ENCODE results near the gene ANKHD1. TPM values are rescaled to one million over a fixed set of nuclear protein-coding genes. Genes with fewer than 3 reads are reported as not detected.

The ANKHD1 gene
- total and polyA plus RNA-seq, 4 donors = 33.2 to 116 (median 60.1) TPM

GRCh38 chr5:140391732-140392131 is 9.9 kb upstream of the ANKHD1 start (continued):
- no peak for TF ChIP-seq TAF1 (conservative IDR thresholded peaks at IDR 0.05)
- TF ChIP-seq GABPA (IDR thresholded peaks at IDR 0.05 in 1 of 2, conservative IDR thresholded peaks at IDR 0.05 in 1 of 2) = no peak
- TF ChIP-seq RAD21 (IDR thresholded peaks at IDR 0.05) = no peak
- TF ChIP-seq SP1 (IDR thresholded peaks at IDR 0.05) = no peak
- TF ChIP-seq RXRA (IDR thresholded peaks at IDR 0.05) = no peak

- no peaks in the 10 kb centered on the region for H3K27me3 ChIP-seq (ENCODE audit: control insufficient read depth in 4 of 4, insufficient read depth in 4 of 4, low read length in 3 of 4)
- no peak overlapping the region for H3K9ac ChIP-seq (ENCODE audit: low read depth in 1 of 2, low read length in 2 of 2)
- TF ChIP-seq REST (IDR thresholded peaks at IDR 0.05) = no peak
- no peak for TF ChIP-seq FOXA2 (IDR thresholded peaks at IDR 0.05)
- TF ChIP-seq RXRA (IDR thresholded peaks at IDR 0.05) = no peak
- no peak for TF ChIP-seq YY1 (IDR thresholded peaks at IDR 0.05)
- no peak for TF ChIP-seq RAD21 (IDR thresholded peaks at IDR 0.05)
- no peak for TF ChIP-seq JUND (IDR thresholded peaks at IDR 0.05)
- no peak for TF ChIP-seq MAX (IDR thresholded peaks at IDR 0.05)
- no peak for TF ChIP-seq ZBTB33 (IDR thresholded peaks at IDR 0.05)
- TF ChIP-seq HNF4A (conservative IDR thresholded peaks at IDR 0.05) = no peak
- no peak for TF ChIP-seq ATF3 (IDR thresholded peaks at IDR 0.05)
- no peak for TF ChIP-seq SP1 (IDR thresholded peaks at IDR 0.05)
- TF ChIP-seq NR2F2 (IDR thresholded peaks at IDR 0.05) = no peak
- TF ChIP-seq GABPA (IDR thresholded peaks at IDR 0.05 in 1 of 2, conservative IDR thresholded peaks at IDR 0.05 in 1 of 2) = no peak
- no peak for DNase-seq (ENCODE audit: low spot score)
- H3K9me3 ChIP-seq (ENCODE audit: control insufficient read depth in 4 of 4, low read length in 3 of 4) = no peaks in the 10 kb centered on the region
- WGBS = 97% methylated on average over 2 of the region's 2 CpGs
- no peak overlapping the region for H3K4me3 ChIP-seq (ENCODE audit: low read depth in 1 of 3, low read length in 3 of 3)
- H3K4me1 ChIP-seq (ENCODE audit: control insufficient read depth in 4 of 4, insufficient read depth in 4 of 4, low read length in 3 of 4) = peaks cover 0 to 1% (median 0%) of the 10 kb centered on the region in 4 donors
- no peaks in the 10 kb centered on the region for H3K36me3 ChIP-seq (ENCODE audit: control insufficient read depth in 4 of 4, insufficient read depth in 3 of 4, low read depth in 1 of 4, low read length in 3 of 4)
- no peak overlapping the region for H3K27ac ChIP-seq (ENCODE audit: low read depth in 1 of 2, low read length in 2 of 2)
These were observed 7.9 kb upstream of the ANKHD1 start for GRCh38 chr5:140393738-140394137.

- TF ChIP-seq FOXA1 (IDR thresholded peaks at IDR 0.05) = no peak
- no peak for TF ChIP-seq TAF1 (conservative IDR thresholded peaks at IDR 0.05)
- no peak for TF ChIP-seq HNF4G (IDR thresholded peaks at IDR 0.05)
- TF ChIP-seq CTCF (IDR thresholded peaks at IDR 0.05; ENCODE audit: low read depth, low read length, missing input control) = no peak
- TF ChIP-seq JUND (IDR thresholded peaks at IDR 0.05) = no peak
- TF ChIP-seq YY1 (IDR thresholded peaks at IDR 0.05) = no peak
- TF ChIP-seq SP1 (IDR thresholded peaks at IDR 0.05) = no peak
- TF ChIP-seq RXRA (IDR thresholded peaks at IDR 0.05) = no peak
- TF ChIP-seq ZBTB33 (IDR thresholded peaks at IDR 0.05) = no peak
- TF ChIP-seq FOXA2 (IDR thresholded peaks at IDR 0.05) = no peak
- TF ChIP-seq HNF4A (conservative IDR thresholded peaks at IDR 0.05) = no peak
- no peak for TF ChIP-seq MAX (IDR thresholded peaks at IDR 0.05)
- Histone ChIP-seq H3K36me3 (ENCODE audit: control insufficient read depth in 4 of 4, insufficient read depth in 3 of 4, low read depth in 1 of 4, low read length in 3 of 4) (no peaks in the 10 kb centered on the region), H3K27ac (ENCODE audit: low read depth in 1 of 2, low read length in 2 of 2) (no peak overlapping the region)
These were observed 3.2 kb upstream of the ANKHD1 start for GRCh38 chr5:140398379-140398811.

More at GRCh38 chr5:140398379-140398811, 3.2 kb upstream of the ANKHD1 start:
- H3K9me3 ChIP-seq (ENCODE audit: control insufficient read depth in 4 of 4, low read length in 3 of 4) = no peaks in the 10 kb centered on the region
- no peak overlapping the region for H3K9ac ChIP-seq (ENCODE audit: low read depth in 1 of 2, low read length in 2 of 2)
- peaks cover 1 to 10% (median 5%) of the 10 kb centered on the region in 4 donors for H3K4me1 ChIP-seq (ENCODE audit: control insufficient read depth in 4 of 4, insufficient read depth in 4 of 4, low read length in 3 of 4)
- no peaks in the 10 kb centered on the region for H3K27me3 ChIP-seq (ENCODE audit: control insufficient read depth in 4 of 4, insufficient read depth in 4 of 4, low read length in 3 of 4)
- no peak for DNase-seq (ENCODE audit: low spot score)
- no peak overlapping the region for H3K4me3 ChIP-seq (ENCODE audit: low read depth in 1 of 3, low read length in 3 of 3)
